ENCODE measurements around the gene TUBGCP4. TPM values are rescaled to one million over a fixed set of nuclear protein-coding genes. Genes with fewer than 3 reads are reported as not detected.

The TUBGCP4 gene
- total and polyA plus RNA-seq, 8 donors: 2.6 to 50.4 (median 10.1) TPM

DNA sequence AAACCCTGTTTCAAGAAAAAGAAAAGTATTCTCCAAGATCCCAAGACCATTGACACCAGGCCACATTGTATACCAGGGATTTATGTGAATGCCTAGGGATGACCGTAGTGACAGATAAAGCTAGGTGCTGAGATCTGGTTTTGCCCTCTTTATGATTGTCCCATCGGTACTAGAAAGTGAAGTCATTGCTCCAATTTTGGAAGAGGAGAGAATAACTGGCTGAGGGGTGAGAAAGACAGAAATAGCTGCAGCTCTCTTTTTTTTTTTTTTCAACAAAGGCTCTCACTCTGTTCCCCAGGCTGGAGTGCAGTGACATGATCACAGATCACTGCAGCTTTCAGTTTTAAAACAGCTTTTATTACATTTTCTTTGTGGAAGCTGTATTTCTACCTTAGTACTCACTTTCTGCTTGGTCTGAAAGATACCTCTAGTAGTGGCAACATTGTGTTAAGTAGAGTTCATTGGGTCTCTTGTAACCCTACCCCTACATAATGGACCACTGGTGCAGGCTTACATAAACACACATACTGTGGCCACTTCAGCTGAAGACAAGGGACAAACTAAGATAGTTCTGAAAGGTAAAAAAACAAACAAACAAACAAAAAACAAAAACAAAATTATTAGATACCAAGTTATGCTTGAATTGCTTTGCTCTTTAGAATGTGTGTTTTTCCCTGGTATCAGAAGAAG, 18.1 kb upstream of the TUBGCP4 start:
- Histone ChIP-seq H3K4me1 (no peaks in the 10 kb centered on the region), H3K27me3 (no peaks in the 10 kb centered on the region), H3K9me3 (peaks cover 0 to 5% (median 0%) of the 10 kb centered on the region in 4 donors), H3K4me3 (no peak overlapping the region), H3K36me3 (peaks cover 6 to 82% (median 40%) of the 10 kb centered on the region in 4 donors), H3K27ac (no peak overlapping the region)
- WGBS, 5 donors: 85 to 94% (median 90%) methylated on average over 2 of the region's 2 CpGs
- no peak for DNase-seq
- intact Hi-C loops (cut with DNase I; ENCODE audit: low total_unique reads): no loop called here
- no peak for TF ChIP-seq POLR2A (IDR thresholded peaks at IDR 0.05)
- no peak for TF ChIP-seq EP300 (IDR thresholded peaks at IDR 0.05)
- TF ChIP-seq, protein P1, sequence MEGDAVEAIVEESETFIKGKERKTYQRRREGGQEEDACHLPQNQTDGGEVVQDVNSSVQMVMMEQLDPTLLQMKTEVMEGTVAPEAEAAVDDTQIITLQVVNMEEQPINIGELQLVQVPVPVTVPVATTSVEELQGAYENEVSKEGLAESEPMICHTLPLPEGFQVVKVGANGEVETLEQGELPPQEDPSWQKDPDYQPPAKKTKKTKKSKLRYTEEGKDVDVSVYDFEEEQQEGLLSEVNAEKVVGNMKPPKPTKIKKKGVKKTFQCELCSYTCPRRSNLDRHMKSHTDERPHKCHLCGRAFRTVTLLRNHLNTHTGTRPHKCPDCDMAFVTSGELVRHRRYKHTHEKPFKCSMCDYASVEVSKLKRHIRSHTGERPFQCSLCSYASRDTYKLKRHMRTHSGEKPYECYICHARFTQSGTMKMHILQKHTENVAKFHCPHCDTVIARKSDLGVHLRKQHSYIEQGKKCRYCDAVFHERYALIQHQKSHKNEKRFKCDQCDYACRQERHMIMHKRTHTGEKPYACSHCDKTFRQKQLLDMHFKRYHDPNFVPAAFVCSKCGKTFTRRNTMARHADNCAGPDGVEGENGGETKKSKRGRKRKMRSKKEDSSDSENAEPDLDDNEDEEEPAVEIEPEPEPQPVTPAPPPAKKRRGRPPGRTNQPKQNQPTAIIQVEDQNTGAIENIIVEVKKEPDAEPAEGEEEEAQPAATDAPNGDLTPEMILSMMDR (IDR thresholded peaks at IDR 0.05): no peak
- TF ChIP-seq POLR2AphosphoS5 (IDR thresholded peaks at IDR 0.05): no peak

DNA sequence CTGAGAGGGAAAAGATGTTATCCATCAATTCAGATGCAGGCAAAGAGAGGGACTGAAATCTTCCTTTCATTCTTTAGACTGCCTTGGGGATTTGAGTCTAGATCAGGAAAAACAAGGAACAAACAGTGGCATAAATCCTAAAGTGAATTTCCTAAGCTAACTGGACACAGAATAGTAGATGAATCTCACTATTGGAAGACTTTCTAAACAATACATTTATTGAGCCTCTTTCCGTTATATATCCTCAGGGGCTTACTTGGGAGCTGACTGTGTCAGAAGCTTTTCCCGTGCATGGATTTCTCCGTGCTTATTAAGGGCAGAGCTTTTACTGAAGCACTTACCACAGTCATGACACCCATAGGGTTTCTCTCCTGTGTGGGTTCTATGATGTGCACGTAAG, 10.1 kb upstream of the TUBGCP4 start:
- Histone ChIP-seq H3K36me3 (peaks cover 43 to 100% (median 80%) of the 10 kb centered on the region in 4 donors), H3K27me3 (no peaks in the 10 kb centered on the region), H3K4me3 (no peak overlapping the region), H3K9me3 (peaks cover 27 to 76% (median 57%) of the 10 kb centered on the region in 4 donors), H3K27ac (no peak overlapping the region), H3K4me1 (no peaks in the 10 kb centered on the region)
- no peak for DNase-seq
- TF ChIP-seq POLR2A (IDR thresholded peaks at IDR 0.05) (no peak), POLR2AphosphoS5 (IDR thresholded peaks at IDR 0.05) (no peak), EP300 (IDR thresholded peaks at IDR 0.05) (no peak)
- TF ChIP-seq, protein P1 (IDR thresholded peaks at IDR 0.05): no peak
- intact Hi-C loops (cut with DNase I; ENCODE audit: low total_unique reads): no loop called here
- WGBS, 5 donors: 86 to 98% (median 96%) methylated on average over 4 of the region's 4 CpGs

DNA sequence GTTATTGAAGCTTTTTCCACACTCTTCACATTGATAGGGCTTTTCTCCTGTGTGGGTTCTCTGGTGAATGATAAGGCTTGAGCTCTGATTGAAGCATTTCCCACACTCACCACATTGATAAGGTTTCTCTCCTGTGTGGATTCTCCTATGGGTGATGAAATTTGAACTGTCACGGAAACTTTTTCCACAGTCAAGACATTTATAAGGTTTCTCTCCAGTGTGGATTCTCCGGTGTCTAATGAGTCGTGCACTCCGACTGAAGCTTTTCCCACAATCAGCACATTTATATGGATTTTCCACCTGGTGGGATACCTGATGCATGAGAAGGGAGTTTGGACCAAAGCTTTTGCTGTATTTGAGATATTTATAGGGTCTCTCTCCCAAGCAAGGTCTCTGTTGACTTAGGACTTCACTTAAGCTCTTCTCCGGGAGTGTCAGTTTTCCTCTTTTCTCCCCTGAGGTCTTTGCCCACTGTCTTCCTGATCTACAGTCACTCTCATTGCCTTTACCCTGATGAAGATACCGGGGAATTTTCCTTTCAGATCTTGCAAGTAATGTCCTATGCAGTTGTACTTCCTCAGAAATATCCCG, 9.5 kb upstream of the TUBGCP4 start:
- H3K27ac ChIP-seq: no peak overlapping the region
- no peaks in the 10 kb centered on the region for H3K27me3 ChIP-seq
- peaks cover 27 to 80% (median 57%) of the 10 kb centered on the region in 4 donors for H3K9me3 ChIP-seq
- H3K36me3 ChIP-seq: peaks cover 48 to 100% (median 86%) of the 10 kb centered on the region in 4 donors
- no peak overlapping the region for H3K4me3 ChIP-seq
- no peaks in the 10 kb centered on the region for H3K4me1 ChIP-seq
- intact Hi-C loops (cut with DNase I; ENCODE audit: low total_unique reads): no loop called here
- 97 to 98% (median 98%) methylated on average over 7 of the region's 7 CpGs for WGBS, 5 donors
- no peak for DNase-seq
- TF ChIP-seq POLR2A (IDR thresholded peaks at IDR 0.05): no peak
- TF ChIP-seq, protein P1 (IDR thresholded peaks at IDR 0.05): no peak
- no peak for TF ChIP-seq POLR2AphosphoS5 (IDR thresholded peaks at IDR 0.05)
- no peak for TF ChIP-seq EP300 (IDR thresholded peaks at IDR 0.05)

DNA sequence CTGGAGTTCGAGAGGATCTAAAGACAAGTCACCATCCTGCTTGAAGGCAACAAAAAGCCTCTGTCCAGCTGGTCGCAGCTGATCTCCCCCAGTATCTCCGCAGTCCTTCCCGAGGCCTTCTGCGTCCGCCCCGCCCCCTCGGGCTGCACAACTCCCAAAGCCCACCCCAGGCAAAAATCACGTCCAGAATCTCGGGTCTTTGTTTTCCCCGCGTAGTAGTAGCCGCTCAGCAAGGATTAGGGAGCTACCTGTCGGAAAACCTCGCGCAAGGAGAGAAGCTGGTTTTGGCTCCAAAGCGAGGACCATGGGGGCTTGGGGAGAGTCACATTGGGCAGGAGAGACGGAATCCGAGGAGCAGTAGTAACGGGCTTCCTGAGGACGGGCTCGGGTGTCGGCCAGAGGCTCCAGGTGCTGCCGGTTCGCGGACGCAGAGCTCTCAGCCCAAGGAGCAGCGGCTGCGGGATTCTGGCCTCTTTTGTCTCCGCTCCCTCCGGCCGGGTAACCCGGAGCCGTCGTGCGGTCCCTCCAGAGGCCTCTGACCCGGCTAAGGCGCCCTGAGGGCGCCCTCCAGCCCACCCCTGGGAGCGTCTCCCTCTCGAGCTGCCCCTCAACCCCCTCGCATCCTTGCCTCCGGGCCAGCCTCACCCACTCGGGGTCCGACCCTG, 459 bp upstream of the TUBGCP4 start:
- Histone ChIP-seq H3K9me3 (peaks cover 0 to 7% (median 0%) of the 10 kb centered on the region in 4 donors), H3K4me1 (peaks cover 5 to 46% (median 30%) of the 10 kb centered on the region in 4 donors), H3K36me3 (peaks cover 7 to 26% (median 24%) of the 10 kb centered on the region in 4 donors), H3K4me3 (peak overlapping the region; percentile 65 to 93 (median 85)), H3K27me3 (no peaks in the 10 kb centered on the region), H3K27ac (peak overlapping the region; percentile 76 to 86 (median 82))
- WGBS, 5 donors: 1 to 3% (median 1%) methylated on average over 15 to 45 of the region's 45 CpGs
- TF ChIP-seq EP300 (IDR thresholded peaks at IDR 0.05): no peak
- TF ChIP-seq POLR2A (IDR thresholded peaks at IDR 0.05): no peak
- TF ChIP-seq, protein P1 (IDR thresholded peaks at IDR 0.05): no peak
- TF ChIP-seq POLR2AphosphoS5 (IDR thresholded peaks at IDR 0.05): no peak
- intact Hi-C loops (cut with DNase I; ENCODE audit: low total_unique reads): no loop called here
- DNase-seq: peak; percentile 28 to 67

Measured in stomach (tissue), 9 donors.